Measurements from ENCODE around the gene TMEM41A.

Gene TMEM41A

GRCh38 chr3:185511711-185512110, 12.9 kb upstream of the TMEM41A start:
- no peak overlapping the region for H3K9ac ChIP-seq
- no peaks in the 10 kb centered on the region for H3K27me3 ChIP-seq (ENCODE audit: control insufficient read depth, insufficient read depth, low read length)
- H3K36me3 ChIP-seq (ENCODE audit: control insufficient read depth, insufficient read depth, low read length), result no peaks in the 10 kb centered on the region
- no peak overlapping the region for H3K27ac ChIP-seq
- H3K4me2 ChIP-seq (ENCODE audit: low read length), result no peak overlapping the region
- H2AFZ ChIP-seq, result no peak overlapping the region
- H3K79me2 ChIP-seq, result no peaks in the 10 kb centered on the region
- TF ChIP-seq CTCF (IDR thresholded peaks at IDR 0.05), result no peak
- no peaks in the 10 kb centered on the region for H3K9me3 ChIP-seq (ENCODE audit: control insufficient read depth, low read length)
- no peak overlapping the region for H3K4me3 ChIP-seq (ENCODE audit: low read depth, low read length)
- no peaks in the 10 kb centered on the region for H3K4me1 ChIP-seq

- H3K4me3 ChIP-seq (ENCODE audit: low read depth, low read length), result no peak overlapping the region
- no peaks in the 10 kb centered on the region for H3K79me2 ChIP-seq
- no peak overlapping the region for H3K9ac ChIP-seq
- H3K4me2 ChIP-seq (ENCODE audit: low read length), result no peak overlapping the region
- TF ChIP-seq CTCF (IDR thresholded peaks at IDR 0.05), result no peak
- no peaks in the 10 kb centered on the region for H3K36me3 ChIP-seq (ENCODE audit: control insufficient read depth, insufficient read depth, low read length)
- no peak overlapping the region for H2AFZ ChIP-seq
- H3K4me1 ChIP-seq, result no peaks in the 10 kb centered on the region
- no peaks in the 10 kb centered on the region for H3K27me3 ChIP-seq (ENCODE audit: control insufficient read depth, insufficient read depth, low read length)
- no peaks in the 10 kb centered on the region for H3K9me3 ChIP-seq (ENCODE audit: control insufficient read depth, low read length)
- no peak overlapping the region for H3K27ac ChIP-seq
Measured at GRCh38 chr3:185508335-185508991, 9.6 kb upstream of the TMEM41A start.

GRCh38 chr3:185507883-185508282, 9.0 kb upstream of the TMEM41A start:
- TF ChIP-seq CTCF (IDR thresholded peaks at IDR 0.05), result no peak
- Histone ChIP-seq H3K9me3 (ENCODE audit: control insufficient read depth, low read length) (no peaks in the 10 kb centered on the region), H3K4me3 (ENCODE audit: low read depth, low read length) (no peak overlapping the region), H3K4me1 (no peaks in the 10 kb centered on the region), H3K79me2 (no peaks in the 10 kb centered on the region), H3K9ac (no peak overlapping the region), H2AFZ (no peak overlapping the region), H3K27ac (no peak overlapping the region), H3K36me3 (ENCODE audit: control insufficient read depth, insufficient read depth, low read length) (no peaks in the 10 kb centered on the region), H3K4me2 (ENCODE audit: low read length) (no peak overlapping the region), H3K27me3 (ENCODE audit: control insufficient read depth, insufficient read depth, low read length) (no peaks in the 10 kb centered on the region)

GRCh38 chr3:185504636-185505035, 5.8 kb upstream of the TMEM41A start:
- Histone ChIP-seq H3K4me1 (no peaks in the 10 kb centered on the region), H3K27me3 (ENCODE audit: control insufficient read depth, insufficient read depth, low read length) (no peaks in the 10 kb centered on the region), H3K4me3 (ENCODE audit: low read depth, low read length) (no peak overlapping the region), H2AFZ (no peak overlapping the region), H3K4me2 (ENCODE audit: low read length) (no peak overlapping the region), H3K79me2 (no peaks in the 10 kb centered on the region), H3K27ac (no peak overlapping the region), H3K9ac (no peak overlapping the region), H3K36me3 (ENCODE audit: control insufficient read depth, insufficient read depth, low read length) (no peaks in the 10 kb centered on the region), H3K9me3 (ENCODE audit: control insufficient read depth, low read length) (no peaks in the 10 kb centered on the region)
- no peak for TF ChIP-seq CTCF (IDR thresholded peaks at IDR 0.05)

- H3K9ac ChIP-seq, result no peak overlapping the region
- no peak overlapping the region for H3K27ac ChIP-seq
- no peaks in the 10 kb centered on the region for H3K9me3 ChIP-seq (ENCODE audit: control insufficient read depth, low read length)
- no peak overlapping the region for H3K4me3 ChIP-seq (ENCODE audit: low read depth, low read length)
- TF ChIP-seq CTCF (IDR thresholded peaks at IDR 0.05), result no peak
- no peaks in the 10 kb centered on the region for H3K36me3 ChIP-seq (ENCODE audit: control insufficient read depth, insufficient read depth, low read length)
- H2AFZ ChIP-seq, result no peak overlapping the region
- H3K27me3 ChIP-seq (ENCODE audit: control insufficient read depth, insufficient read depth, low read length), result no peaks in the 10 kb centered on the region
- H3K4me2 ChIP-seq (ENCODE audit: low read length), result no peak overlapping the region
- no peaks in the 10 kb centered on the region for H3K4me1 ChIP-seq
- no peaks in the 10 kb centered on the region for H3K79me2 ChIP-seq
Measured at GRCh38 chr3:185503521-185503920, 4.7 kb upstream of the TMEM41A start.
